H9 (cell line): Measurements from ENCODE around the gene CYP24A1. TPM values are rescaled to one million over a fixed set of nuclear protein-coding genes. Genes with fewer than 3 reads are reported as not detected.

ENCODE experiments used
- DNase-seq: peaks from one replicate; pipeline ENCODE4 v3.0.0-alpha.2; 2017
- H2AFZ ChIP-seq: one replicate; pipeline ENCODE4 v1.6.1; 2013; ENCODE audit warnings: mild to moderate bottlenecking, low read length, control low read depth, moderate library complexity
- H2AK5ac ChIP-seq: 2 replicates; pipeline ENCODE4 v1.6.1; 2013; ENCODE audit warnings: low read length, control low read depth, mixed read lengths; ENCODE audit not compliant: insufficient read length
- H2BK120ac ChIP-seq: one replicate; pipeline ENCODE4 v1.6.1; 2013; ENCODE audit warnings: low read depth, mild to moderate bottlenecking, low read length, control low read depth, inconsistent platforms; ENCODE audit not compliant: poor library complexity, severe bottlenecking
- H2BK12ac ChIP-seq: 2 replicates; pipeline ENCODE4 v1.6.1; 2013; ENCODE audit warnings: low read length, control low read depth, mixed read lengths, low read depth; ENCODE audit not compliant: insufficient read length
- H2BK15ac ChIP-seq: 2 replicates; pipeline ENCODE4 v1.6.1; 2013; ENCODE audit warnings: low read depth, low read length, control low read depth
- H2BK20ac ChIP-seq: one replicate; pipeline ENCODE4 v1.6.1; 2013; ENCODE audit warnings: low read depth, mild to moderate bottlenecking, low read length, control low read depth, inconsistent platforms; ENCODE audit not compliant: poor library complexity, severe bottlenecking
- H2BK5ac ChIP-seq: 2 replicates; pipeline ENCODE4 v1.6.1; 2013; ENCODE audit warnings: low read length, control low read depth, mixed read lengths; ENCODE audit not compliant: insufficient read length
- H3K14ac ChIP-seq: 2 replicates; pipeline ENCODE4 v1.6.1; 2013; ENCODE audit warnings: low read length, control low read depth; ENCODE audit not compliant: insufficient read depth
- H3K18ac ChIP-seq: 2 replicates; pipeline ENCODE4 v1.6.1; 2013; ENCODE audit warnings: low read depth, mild to moderate bottlenecking, mixed read lengths, low read length, control low read depth; ENCODE audit not compliant: insufficient read length
- H3K23ac ChIP-seq: 2 replicates; pipeline ENCODE4 v1.6.1; 2013; ENCODE audit warnings: low read length, control low read depth, mixed read lengths, low read depth; ENCODE audit not compliant: insufficient read length
- H3K23me2 ChIP-seq: 2 replicates; pipeline ENCODE4 v1.6.1; 2013; ENCODE audit warnings: low read depth, mild to moderate bottlenecking, mixed read lengths, low read length, control low read depth; ENCODE audit not compliant: insufficient read length, poor library complexity, severe bottlenecking
- H3K27ac ChIP-seq: 2 replicates; pipeline ENCODE4 v1.5.1; 2013; ENCODE audit warnings: low read length, control low read depth, mixed read lengths, low read depth; ENCODE audit not compliant: insufficient read length
- H3K27me3 ChIP-seq: 2 replicates; pipeline ENCODE4 v1.6.1; 2013; ENCODE audit warnings: low read length, control low read depth, inconsistent platforms; ENCODE audit not compliant: insufficient read depth
- H3K4ac ChIP-seq: 2 replicates; pipeline ENCODE4 v1.6.1; 2013; ENCODE audit warnings: low read depth, mild to moderate bottlenecking, control low read depth, inconsistent platforms, low read length, moderate library complexity
- H3K4me1 ChIP-seq: 2 replicates; pipeline ENCODE4 v1.6.1; 2013; ENCODE audit warnings: low read length, control low read depth, inconsistent platforms; ENCODE audit not compliant: insufficient read depth
- H3K4me2 ChIP-seq: 2 replicates; pipeline ENCODE4 v1.6.1; 2013; ENCODE audit warnings: low read length, control low read depth, mixed read lengths; ENCODE audit not compliant: insufficient read length, insufficient read depth
- H3K56ac ChIP-seq: 2 replicates; pipeline ENCODE4 v1.6.1; 2013; ENCODE audit warnings: low read depth, mild to moderate bottlenecking, mixed read lengths, low read length, control low read depth; ENCODE audit not compliant: insufficient read length
- H3K79me1 ChIP-seq: 2 replicates; pipeline ENCODE4 v1.6.1; 2013; ENCODE audit warnings: low read depth, mild to moderate bottlenecking, moderate library complexity, low read length, control low read depth, inconsistent platforms; ENCODE audit not compliant: insufficient read depth, poor library complexity, severe bottlenecking
- H3K79me2 ChIP-seq: 2 replicates; pipeline ENCODE4 v1.6.1; 2013; ENCODE audit warnings: low read length, control low read depth, inconsistent platforms; ENCODE audit not compliant: insufficient read depth
- H3K9ac ChIP-seq: 2 replicates; pipeline ENCODE4 v1.6.1; 2013; ENCODE audit warnings: low read length, control low read depth, mixed read lengths; ENCODE audit not compliant: insufficient read length; ENCODE audit errors: extremely low read depth
- H3K9me3 ChIP-seq: one replicate; pipeline ENCODE4 v1.6.1; 2013; ENCODE audit warnings: low read depth, low read length, inconsistent platforms; ENCODE audit not compliant: control insufficient read depth
- H3T11ph ChIP-seq: one replicate; pipeline ENCODE4 v1.6.1; 2013; ENCODE audit warnings: mild to moderate bottlenecking, low read length, control low read depth, inconsistent platforms
- H4K20me1 ChIP-seq: one replicate; pipeline ENCODE4 v1.6.1; 2013; ENCODE audit not compliant: control insufficient read depth, insufficient read length, insufficient read depth
- H4K5ac ChIP-seq: 2 replicates; pipeline ENCODE4 v1.6.1; 2013; ENCODE audit warnings: low read depth, mild to moderate bottlenecking, mixed read lengths, low read length, control low read depth; ENCODE audit not compliant: insufficient read length
- H4K8ac ChIP-seq: replicated peaks from 2 replicates; pipeline ENCODE4 v1.6.1; 2013; ENCODE audit warnings: low read length, control low read depth, mixed read lengths, low read depth; ENCODE audit not compliant: insufficient read length
- H4K91ac ChIP-seq: 2 replicates; pipeline ENCODE4 v1.6.1; 2013; ENCODE audit warnings: low read depth, mild to moderate bottlenecking, moderate library complexity, mixed read lengths, low read length, control low read depth; ENCODE audit not compliant: insufficient read length
- H3K27ac Mint-ChIP-seq, 3 experiments: 2 replicates in 2 of 3; 3 replicates in 1 of 3; pipeline ENCODE4 v1.8.0; 2020 to 2021; ENCODE audit warnings: mixed read lengths in 3 of 3, mild to moderate bottlenecking in 1 of 3, moderate library complexity in 1 of 3
- H3K27me3 Mint-ChIP-seq: 2 replicates; pipeline ENCODE4 v1.8.0; 2021; ENCODE audit warnings: low read depth, mild to moderate bottlenecking, moderate library complexity, mixed read lengths
- H3K36me3 Mint-ChIP-seq, 3 experiments: 2 replicates in 2 of 3; 3 replicates in 1 of 3; pipeline ENCODE4 v1.8.0; 2020 to 2021; ENCODE audit warnings: low read depth in 3 of 3, mixed read lengths in 3 of 3; ENCODE audit not compliant: insufficient read depth in 1 of 3
- H3K4me1 Mint-ChIP-seq, 2 experiments: 2 replicates each; pipeline ENCODE4 v1.8.0; 2020; ENCODE audit warnings: mixed read lengths in 2 of 2
- H3K4me3 Mint-ChIP-seq, 2 experiments: 2 replicates in 1 of 2; 3 replicates in 1 of 2; pipeline ENCODE4 v1.8.0; 2020 to 2021; ENCODE audit warnings: mild to moderate bottlenecking in 2 of 2, mixed read lengths in 2 of 2, moderate library complexity in 1 of 2
- H3K9me3 Mint-ChIP-seq, 2 experiments: 2 replicates in 1 of 2; 3 replicates in 1 of 2; pipeline ENCODE4 v1.8.0; 2020; ENCODE audit warnings: mild to moderate bottlenecking in 2 of 2, mixed read lengths in 2 of 2, moderate library complexity in 1 of 2
- CTCF ChIP-seq: fragments of 200-600 bp; sonication (generic); conservative IDR thresholded peaks from 3 replicates; pipeline ENCODE4 v1.8.0; 2021; ENCODE audit warnings: antibody characterized with exemption, mild to moderate bottlenecking
- WGBS: extraction: QIAGEN DNeasy Blood & Tissue Kit; methylation state at CpG from one replicate; pipeline ENCODE4 v1.1.7; 2013; ENCODE audit warnings: missing lambda C conversion rate, low lambda C conversion rate, mixed read lengths; ENCODE audit not compliant: insufficient read length; ENCODE audit errors: extremely low coverage; 5-methylcytosine and 5-hydroxymethylcytosine counted together
- total RNA-seq: library from RNA; stranded (reverse); gene quantifications from 2 replicates; pipeline ENCODE4 v1.2.1, GENCODE V29; 2021

Gene CYP24A1
- total RNA-seq, 1 experiment from 2014 or later: not detected

- no peak for DNase-seq
- Histone ChIP-seq H2AFZ (no peak overlapping the region), H3K4me2 (no peak overlapping the region), H2BK120ac (no peak overlapping the region), H3K23me2 (no peaks in the 10 kb centered on the region), H3K27me3 (no peaks in the 10 kb centered on the region), H4K91ac (no peak overlapping the region), H2BK12ac (no peak overlapping the region), H3K14ac (no peak overlapping the region), H4K20me1 (no peaks in the 10 kb centered on the region), H2BK15ac (no peak overlapping the region), H3K18ac (no peak overlapping the region), H3K27ac (no peak overlapping the region), H3K23ac (no peak overlapping the region), H2BK5ac (no peak overlapping the region), H3K79me2 (no peaks in the 10 kb centered on the region), H3K9me3 (no peaks in the 10 kb centered on the region), H2BK20ac (no peak overlapping the region), H3K4ac (no peak overlapping the region), H3K56ac (no peak overlapping the region), H2AK5ac (no peak overlapping the region), H3K9ac (no peak overlapping the region), H3K79me1 (no peaks in the 10 kb centered on the region), H4K8ac (no peak overlapping the region), H3K4me1 (no peaks in the 10 kb centered on the region), H3T11ph (no peak overlapping the region), H4K5ac (no peak overlapping the region)
- TF ChIP-seq CTCF: no peak
- Mint-ChIP-seq H3K27me3 (no peaks in the 10 kb centered on the region; the same call in 1 of the 2 replicates), H3K9me3 (no peaks in the 10 kb centered on the region), H3K36me3 (no peaks in the 10 kb centered on the region), H3K4me3 (no peak overlapping the region), H3K27ac (no peak overlapping the region), H3K4me1 (peaks cover 9 to 14% of the 10 kb centered on the region in 2 experiments)
- no CpG with 5 or more reads among the region's 4 CpGs for WGBS
These were observed 27.6 kb upstream of the CYP24A1 start for GRCh38 chr20:54201268-54201846.
